Smooth muscle cell (in vitro differentiated cells): ENCODE results near the gene ITGB1. TPM values are rescaled to one million over a fixed set of nuclear protein-coding genes. Genes with fewer than 3 reads are reported as not detected.

Experiments used
- DNase-seq: peaks from one replicate; lab custom pipeline; 2025; ENCODE audit not compliant: unreplicated experiment; lab: John Stamatoyannopoulos, UW
- H2AFZ ChIP-seq: fragments of 200-600 bp; sonication (generic); 2 replicates; pipeline ENCODE4 v1.6.0; 2016; ENCODE audit warnings: antibody characterized with exemption, low read depth, mild to moderate bottlenecking
- H3F3A ChIP-seq: fragments of 200-600 bp; sonication (generic); 2 replicates; pipeline ENCODE4 v1.6.0; 2017; ENCODE audit warnings: antibody characterized with exemption, low read depth
- H3K27ac ChIP-seq: fragments of 200-600 bp; sonication (generic); 2 replicates; pipeline ENCODE4 v1.5.1; 2016; ENCODE audit warnings: low read depth, mild to moderate bottlenecking
- H3K27me3 ChIP-seq: fragments of 200-600 bp; sonication (generic); 2 replicates; pipeline ENCODE4 v1.6.1; 2016; ENCODE audit warnings: low read depth, mild to moderate bottlenecking
- H3K36me3 ChIP-seq: fragments of 200-600 bp; sonication (generic); 2 replicates; pipeline ENCODE4 v1.5.1; 2016; ENCODE audit warnings: low read depth
- H3K4me1 ChIP-seq: fragments of 200-600 bp; sonication (generic); 2 replicates; pipeline ENCODE4 v1.5.1; 2016; ENCODE audit warnings: low read depth
- H3K4me2 ChIP-seq: fragments of 200-600 bp; sonication (generic); 2 replicates; pipeline ENCODE4 v1.6.0; 2016; ENCODE audit warnings: mild to moderate bottlenecking
- H3K4me3 ChIP-seq: fragments of 200-600 bp; sonication (generic); 2 replicates; pipeline ENCODE4 v1.5.1; 2016; ENCODE audit warnings: mild to moderate bottlenecking
- H3K79me2 ChIP-seq: fragments of 200-600 bp; sonication (generic); 2 replicates; pipeline ENCODE4 v1.6.0; 2016; ENCODE audit warnings: low read depth, mild to moderate bottlenecking
- H3K9ac ChIP-seq: fragments of 200-600 bp; sonication (generic); 2 replicates; pipeline ENCODE4 v1.6.0; 2016; ENCODE audit warnings: low read depth
- H3K9me3 ChIP-seq: fragments of 200-600 bp; sonication (generic); replicated peaks from 2 replicates; pipeline ENCODE4 v1.5.1; 2016; ENCODE audit warnings: low read depth
- H4K20me1 ChIP-seq: fragments of 200-600 bp; sonication (generic); 2 replicates; pipeline ENCODE4 v1.6.0; 2016; ENCODE audit warnings: low read depth
- WGBS: methylation state at CpG from one replicate; pipeline ENCODE4 v1.1.7; 2016; ENCODE audit warnings: low lambda C conversion rate; 5-methylcytosine and 5-hydroxymethylcytosine counted together
- polyA plus RNA-seq: library from polyadenylated mRNA; unstranded; fragments of >200 nt; fragmentation: Nextera tagmentation; extraction: Ambion mirVana; gene quantifications from 2 replicates; pipeline ENCODE4 v1.2.1, GENCODE V29; 2016
- total RNA-seq: library from RNA; depleted of rRNA; stranded (reverse); fragments of >200 nt; gene quantifications from 2 replicates; pipeline ENCODE4 v1.2.3, GENCODE V29; 2014
- TF ChIP-seq, protein P1 (sequence below): fragments of 200-600 bp; sonication (generic); IDR thresholded peaks from 2 replicates; pipeline ENCODE4 v1.5.1; 2017; ENCODE audit warnings: borderline replicate concordance, mild to moderate bottlenecking, antibody characterized with exemption; ENCODE audit not compliant: insufficient read depth, poor library complexity, severe bottlenecking

ITGB1 gene
- total and polyA plus RNA-seq, 2 experiments from 2014 or later: 859 to 2,267 TPM

GRCh38 chr10:32952094-32952493 lies 5.9 kb downstream of the ITGB1 start:
- TF ChIP-seq, protein P1, sequence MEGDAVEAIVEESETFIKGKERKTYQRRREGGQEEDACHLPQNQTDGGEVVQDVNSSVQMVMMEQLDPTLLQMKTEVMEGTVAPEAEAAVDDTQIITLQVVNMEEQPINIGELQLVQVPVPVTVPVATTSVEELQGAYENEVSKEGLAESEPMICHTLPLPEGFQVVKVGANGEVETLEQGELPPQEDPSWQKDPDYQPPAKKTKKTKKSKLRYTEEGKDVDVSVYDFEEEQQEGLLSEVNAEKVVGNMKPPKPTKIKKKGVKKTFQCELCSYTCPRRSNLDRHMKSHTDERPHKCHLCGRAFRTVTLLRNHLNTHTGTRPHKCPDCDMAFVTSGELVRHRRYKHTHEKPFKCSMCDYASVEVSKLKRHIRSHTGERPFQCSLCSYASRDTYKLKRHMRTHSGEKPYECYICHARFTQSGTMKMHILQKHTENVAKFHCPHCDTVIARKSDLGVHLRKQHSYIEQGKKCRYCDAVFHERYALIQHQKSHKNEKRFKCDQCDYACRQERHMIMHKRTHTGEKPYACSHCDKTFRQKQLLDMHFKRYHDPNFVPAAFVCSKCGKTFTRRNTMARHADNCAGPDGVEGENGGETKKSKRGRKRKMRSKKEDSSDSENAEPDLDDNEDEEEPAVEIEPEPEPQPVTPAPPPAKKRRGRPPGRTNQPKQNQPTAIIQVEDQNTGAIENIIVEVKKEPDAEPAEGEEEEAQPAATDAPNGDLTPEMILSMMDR: no peak
- Histone ChIP-seq H3K27ac (no peak overlapping the region), H3K9me3 (no peaks in the 10 kb centered on the region), H3K79me2 (peaks cover 100% of the 10 kb centered on the region), H4K20me1 (peaks cover 100% of the 10 kb centered on the region), H3K27me3 (no peaks in the 10 kb centered on the region), H3K9ac (no peak overlapping the region), H3K4me2 (peak overlapping the region; percentile 94), H3K36me3 (no peaks in the 10 kb centered on the region), H2AFZ (no peak overlapping the region), H3K4me3 (peak overlapping the region; percentile 23), H3K4me1 (peaks cover 80% of the 10 kb centered on the region), H3F3A (peaks cover 10% of the 10 kb centered on the region)
- DNase-seq: no peak

GRCh38 chr10:32951111-32951510 lies 6.9 kb downstream of the ITGB1 start:
- Histone ChIP-seq H3K9me3 (no peaks in the 10 kb centered on the region), H3K4me2 (peak overlapping the region; percentile 94), H2AFZ (no peak overlapping the region), H3K36me3 (no peaks in the 10 kb centered on the region), H3F3A (peaks cover 13% of the 10 kb centered on the region), H3K4me1 (peaks cover 79% of the 10 kb centered on the region), H3K4me3 (peak overlapping the region; percentile 23), H3K27me3 (no peaks in the 10 kb centered on the region), H3K9ac (no peak overlapping the region), H3K79me2 (peaks cover 100% of the 10 kb centered on the region), H3K27ac (peak overlapping the region; percentile 69), H4K20me1 (peaks cover 100% of the 10 kb centered on the region)
- no peak for DNase-seq
- 14% methylated on average over 3 of the region's 3 CpGs for WGBS
- TF ChIP-seq, protein P1: no peak

- Histone ChIP-seq H3K4me3 (peak overlapping the region; percentile 23), H3K36me3 (no peaks in the 10 kb centered on the region), H3K4me2 (peak overlapping the region; percentile 94), H4K20me1 (peaks cover 100% of the 10 kb centered on the region), H3K79me2 (peaks cover 100% of the 10 kb centered on the region), H2AFZ (no peak overlapping the region), H3K9me3 (no peaks in the 10 kb centered on the region), H3K27ac (peak overlapping the region; percentile 69), H3K4me1 (peaks cover 75% of the 10 kb centered on the region), H3K27me3 (no peaks in the 10 kb centered on the region), H3F3A (peaks cover 13% of the 10 kb centered on the region), H3K9ac (no peak overlapping the region)
- 21% methylated on average over 5 of the region's 5 CpGs for WGBS
- DNase-seq: no peak
- TF ChIP-seq, protein P1: no peak
These were observed 7.4 kb downstream of the ITGB1 start for GRCh38 chr10:32950591-32951108.

DNA sequence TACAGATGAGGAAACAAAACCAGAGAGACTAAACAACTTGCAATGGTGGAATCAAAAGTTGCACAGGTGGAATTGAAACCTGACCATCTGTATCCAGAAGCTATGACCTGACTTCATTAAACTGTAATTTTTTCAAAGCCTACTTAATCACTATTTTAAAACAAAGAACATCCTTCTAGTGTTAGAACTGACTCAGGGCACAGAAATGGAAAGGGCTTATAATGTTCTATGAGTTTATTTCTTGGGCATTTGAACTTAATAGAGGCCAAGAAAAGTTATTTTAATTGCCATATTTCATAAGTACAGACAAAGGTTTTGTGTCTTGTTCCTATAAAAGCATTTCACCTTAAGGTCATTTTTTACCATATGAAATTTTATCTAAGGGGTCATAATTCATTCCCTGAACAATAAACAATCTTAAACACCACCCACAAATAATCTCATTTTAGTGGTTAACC lies 8.8 kb downstream of the ITGB1 start:
- Histone ChIP-seq H3K9me3 (no peaks in the 10 kb centered on the region), H3K36me3 (no peaks in the 10 kb centered on the region), H3K4me2 (peak overlapping the region; percentile 94), H4K20me1 (peaks cover 100% of the 10 kb centered on the region), H3K4me1 (peaks cover 70% of the 10 kb centered on the region), H3K9ac (no peak overlapping the region), H3K27ac (peak overlapping the region; percentile 69), H3F3A (peaks cover 6% of the 10 kb centered on the region), H3K27me3 (no peaks in the 10 kb centered on the region), H3K79me2 (peaks cover 100% of the 10 kb centered on the region), H3K4me3 (no peak overlapping the region), H2AFZ (no peak overlapping the region)
- DNase-seq: no peak
- TF ChIP-seq, protein P1: no peak
